Activated naive CD4-positive, alpha-beta T cell treated with Interleukin-2 at 50 U/mL for 16 hours (primary cell): ENCODE results near the gene KCTD5.
"Not testable (repeated sequence)": the region's sequence is repeated elsewhere in the genome, so short reads cannot be mapped to it uniquely, and the experiment has no call there.

Source experiments
- DNase-seq: peaks from one replicate; pipeline ENCODE4 v3.0.0-alpha.2; 2020

Gene KCTD5

DNA sequence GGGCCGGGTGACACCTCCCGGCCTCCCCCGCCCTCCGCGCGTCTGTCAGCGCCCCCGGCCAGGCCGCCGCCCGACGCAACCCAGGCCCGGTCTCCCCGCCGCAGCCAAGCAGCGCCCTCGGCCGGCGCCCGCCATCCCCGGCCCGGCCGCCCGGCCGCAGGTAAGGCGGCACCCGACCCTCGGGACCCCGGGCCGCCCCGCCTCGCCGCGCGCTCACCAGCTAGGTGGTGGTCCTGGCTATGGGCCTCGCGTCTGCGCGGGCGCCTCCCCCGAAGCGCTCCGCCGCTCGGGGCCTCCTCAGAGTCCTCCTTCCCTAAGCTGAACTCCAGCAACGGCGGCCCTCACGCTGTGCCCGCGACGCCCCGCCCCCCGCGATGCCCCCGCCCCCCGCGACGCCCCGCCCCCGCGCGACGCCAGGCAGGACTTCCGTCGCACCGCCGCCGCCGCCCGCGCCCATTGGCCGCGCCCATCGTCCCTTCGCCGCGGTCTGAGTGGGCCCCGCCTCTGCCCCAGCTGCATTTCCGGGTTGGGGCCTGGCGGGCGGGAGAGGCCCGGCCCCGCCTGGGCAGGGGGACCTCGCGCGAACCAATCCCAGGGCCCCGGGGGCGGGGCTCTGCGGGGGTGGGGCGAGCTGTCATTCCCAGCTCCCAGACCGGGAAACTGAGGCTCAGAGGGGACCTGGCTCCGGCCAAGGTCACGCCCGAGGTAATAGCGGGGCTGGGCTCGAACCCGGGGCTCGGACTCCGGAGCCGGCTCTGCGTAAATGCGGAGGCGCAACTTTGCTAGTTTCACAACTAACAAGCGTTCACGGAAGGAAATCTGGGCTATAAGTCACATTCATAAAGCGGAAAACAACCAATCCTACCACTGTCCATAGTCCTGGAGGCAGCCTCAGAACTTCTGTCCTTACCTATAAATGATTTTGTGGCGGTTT, 9.0 kb upstream of the KCTD5 start:
- DNase-seq: peak; percentile 96

DNA sequence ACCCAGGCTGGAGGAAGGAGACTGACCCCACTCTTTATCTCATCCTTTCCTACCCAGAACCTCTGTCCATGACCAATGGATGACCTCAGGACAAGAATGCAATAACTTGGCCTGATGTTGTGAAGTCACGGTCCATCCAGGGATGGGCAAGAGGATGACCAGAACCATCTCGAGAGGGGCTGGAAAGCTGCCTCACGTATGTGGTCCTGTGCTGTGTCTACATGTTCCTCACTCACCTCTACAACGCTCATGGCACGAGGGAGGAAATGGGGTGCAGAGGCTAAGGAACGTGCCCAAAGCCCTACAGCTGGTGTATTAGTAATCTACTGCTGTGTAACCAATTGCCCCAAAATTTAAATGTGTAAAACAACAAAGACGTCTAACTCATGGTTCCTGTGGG, 7.3 kb upstream of the KCTD5 start:
- no peak for DNase-seq

DNA sequence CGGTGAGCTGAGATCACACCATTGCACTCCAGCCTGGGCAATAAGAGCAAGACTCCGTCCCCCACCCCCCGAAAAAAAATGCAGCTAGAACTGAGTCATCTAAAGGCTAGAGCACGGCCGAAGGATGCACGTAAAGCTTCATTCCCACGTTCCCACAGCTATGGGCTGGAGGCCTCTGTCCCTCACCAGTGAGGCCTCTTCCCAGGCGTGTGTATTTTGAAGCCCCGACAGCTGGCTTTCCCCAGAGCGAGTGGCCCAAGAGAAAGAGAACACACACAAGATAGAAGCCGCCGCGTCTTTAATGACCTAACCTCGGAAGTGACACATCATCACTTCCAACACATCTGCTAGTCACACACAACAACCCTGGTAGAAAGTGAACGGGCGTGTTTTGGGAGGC, 6.6 kb upstream of the KCTD5 start:
- DNase-seq: no peak

DNA sequence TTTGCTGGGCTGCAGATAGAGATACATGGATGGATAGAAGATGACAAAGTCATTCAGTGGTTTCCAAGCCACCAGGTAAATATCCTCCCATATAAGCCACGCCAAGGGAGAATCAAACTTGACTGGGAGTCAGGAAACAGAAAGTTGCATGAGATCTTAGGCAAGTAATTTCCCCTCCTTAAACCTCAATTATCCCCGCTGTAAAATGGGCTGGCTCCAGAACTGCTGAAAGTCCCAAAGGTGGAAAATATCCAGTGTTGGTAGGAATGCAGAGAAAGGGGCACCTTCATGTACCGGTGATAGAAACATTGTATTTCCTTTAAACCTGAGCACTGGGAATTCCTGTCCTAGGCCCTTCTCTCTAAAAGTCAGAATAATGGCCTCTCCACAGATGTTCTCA, 5.4 kb upstream of the KCTD5 start:
- not testable (repeated sequence) for DNase-seq

DNA sequence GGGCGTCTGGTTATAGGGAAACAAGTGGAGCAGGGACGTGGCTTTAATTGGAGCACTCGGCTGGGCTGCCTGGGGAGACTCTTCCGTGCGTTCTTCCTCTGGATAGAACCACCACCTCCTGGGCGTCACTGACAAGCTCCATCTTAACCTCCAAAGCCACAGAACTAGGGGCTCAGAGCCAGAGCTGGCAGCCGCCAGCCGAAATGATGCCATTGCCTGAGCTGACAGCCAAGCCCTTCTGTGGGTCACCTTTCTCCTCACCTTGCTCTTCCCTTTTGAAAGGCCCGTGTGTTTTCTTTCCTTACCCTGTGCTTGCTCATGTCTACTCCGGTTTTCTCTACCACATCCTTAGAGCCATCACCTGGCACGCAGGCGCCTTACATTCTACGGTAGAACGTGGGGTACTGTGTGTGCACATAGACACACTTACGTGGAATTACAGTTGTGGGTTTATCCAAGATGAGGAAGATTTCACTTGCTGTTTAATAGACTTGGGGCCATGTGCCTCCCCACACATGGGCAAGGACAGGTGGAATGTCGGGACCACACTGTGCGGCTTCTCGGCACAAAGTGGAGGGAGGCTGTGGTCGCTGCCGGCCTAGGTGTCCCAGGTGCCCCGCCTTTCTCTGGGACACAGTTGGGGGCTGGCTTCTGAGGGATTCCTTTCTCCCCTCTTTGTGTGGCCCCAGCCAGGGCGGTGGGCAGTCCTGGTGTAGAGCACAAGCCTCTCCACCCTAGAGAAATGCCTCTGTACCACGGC, 3.9 kb upstream of the KCTD5 start:
- DNase-seq: not testable (repeated sequence)

DNA sequence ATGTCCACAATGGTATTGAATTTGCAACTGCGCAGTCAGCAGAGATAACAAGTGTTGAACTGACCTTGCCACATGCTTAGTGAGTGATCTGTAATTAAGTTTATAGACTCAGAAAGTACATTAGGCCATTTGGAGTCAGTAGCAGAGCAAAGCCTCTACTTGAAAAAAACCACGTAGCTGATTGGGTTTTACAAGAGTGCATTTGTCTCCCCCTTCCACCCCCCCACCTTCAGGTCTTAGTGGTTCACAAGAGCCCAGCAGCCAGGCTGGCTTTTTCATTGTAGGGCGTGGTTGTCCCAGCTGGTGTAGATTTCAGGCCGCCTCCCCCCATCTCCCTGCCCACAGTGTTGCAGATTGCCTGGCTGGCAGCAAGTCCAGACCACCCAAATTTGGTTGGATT, 2.4 kb upstream of the KCTD5 start:
- not testable (repeated sequence) for DNase-seq

DNA sequence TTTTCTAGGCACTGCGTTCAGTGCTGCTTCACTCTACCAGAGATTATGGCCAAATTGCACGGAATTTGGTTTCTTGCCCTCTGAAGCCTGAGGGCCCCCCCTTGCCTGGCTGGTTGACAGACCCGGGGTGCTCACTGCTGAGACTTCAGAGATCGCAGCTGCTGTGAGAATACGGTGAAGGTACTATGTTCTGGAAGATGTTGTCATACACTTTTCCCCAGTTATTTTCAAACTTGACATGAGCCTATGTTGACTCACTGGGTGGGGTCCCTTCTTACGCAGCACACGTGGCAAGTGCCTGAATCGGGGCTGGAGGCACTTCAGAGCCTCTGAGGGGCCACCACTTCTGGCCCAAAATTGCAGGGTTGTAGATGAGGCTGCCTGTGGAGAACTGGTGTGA, 2.0 kb upstream of the KCTD5 start:
- DNase-seq: not testable (repeated sequence)

DNA sequence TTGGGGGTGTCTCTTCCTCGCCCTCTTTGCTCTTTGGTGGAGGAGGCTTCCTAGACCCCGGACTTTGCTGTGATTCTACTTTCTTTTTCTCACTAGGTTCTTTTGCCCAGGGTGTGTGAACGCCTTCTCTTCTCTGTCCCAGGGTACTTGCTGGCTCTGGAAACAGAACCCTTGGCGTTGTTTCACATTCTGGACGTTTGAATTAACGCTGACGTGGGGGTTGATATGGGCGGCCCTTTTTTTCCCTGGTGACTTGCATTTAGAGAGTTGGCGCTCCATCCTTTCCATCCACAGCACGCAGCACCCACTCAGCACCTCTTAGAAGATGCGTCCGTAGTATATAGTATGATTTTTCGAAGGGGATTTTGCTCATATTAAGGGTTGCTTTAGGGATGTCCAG, 718 bp downstream of the KCTD5 start:
- DNase-seq: not testable (repeated sequence)

DNA sequence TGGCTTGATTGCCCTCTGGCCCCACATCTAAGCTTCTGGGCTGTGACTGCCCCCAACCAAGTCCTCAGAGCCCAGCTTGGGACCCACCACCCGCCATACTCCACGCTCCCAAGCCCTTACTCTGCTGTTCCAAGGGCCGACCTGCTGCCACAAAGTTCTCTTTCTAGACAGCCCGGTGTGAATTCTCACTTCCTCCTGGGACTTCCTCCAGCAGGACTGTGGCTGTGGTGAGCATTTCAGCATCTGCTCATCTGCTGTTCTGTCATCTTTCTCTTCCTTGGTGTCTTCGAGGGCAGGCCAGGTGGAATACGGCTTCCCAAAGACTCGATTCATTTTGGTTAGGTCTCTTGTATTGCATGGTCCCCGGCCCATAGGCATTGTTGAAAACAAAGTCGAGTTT, 3.8 kb downstream of the KCTD5 start:
- not testable (repeated sequence) for DNase-seq

DNA sequence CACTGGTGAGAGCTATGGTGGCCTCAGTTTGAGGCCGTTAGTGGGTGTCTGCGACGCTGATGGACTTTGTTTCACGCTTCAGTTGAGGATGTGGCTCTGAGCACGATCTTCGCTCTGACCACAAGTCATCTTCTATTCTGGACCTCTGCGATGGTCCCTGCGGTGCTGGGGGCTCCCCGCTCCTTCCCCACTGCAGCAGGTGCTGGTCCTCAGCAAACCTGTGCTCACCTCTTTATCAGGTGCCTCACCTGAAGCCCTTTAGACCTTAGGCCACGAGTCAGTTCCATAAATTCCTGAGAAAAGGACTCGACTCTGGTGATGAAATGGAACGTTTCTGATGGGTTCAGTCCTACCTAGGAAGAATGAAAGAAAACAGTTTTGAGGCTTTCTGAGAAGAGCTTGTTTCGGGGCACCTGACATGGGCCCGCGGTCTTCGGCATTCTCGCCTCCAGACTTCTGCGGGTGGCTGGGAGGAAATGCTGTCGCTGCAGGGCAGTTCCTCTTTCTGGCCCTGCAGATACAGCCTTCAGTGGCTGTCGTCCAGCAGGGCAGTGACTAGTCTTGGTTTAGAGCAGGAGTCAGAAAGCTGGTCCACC, 4.7 kb downstream of the KCTD5 start:
- DNase-seq: no peak

DNA sequence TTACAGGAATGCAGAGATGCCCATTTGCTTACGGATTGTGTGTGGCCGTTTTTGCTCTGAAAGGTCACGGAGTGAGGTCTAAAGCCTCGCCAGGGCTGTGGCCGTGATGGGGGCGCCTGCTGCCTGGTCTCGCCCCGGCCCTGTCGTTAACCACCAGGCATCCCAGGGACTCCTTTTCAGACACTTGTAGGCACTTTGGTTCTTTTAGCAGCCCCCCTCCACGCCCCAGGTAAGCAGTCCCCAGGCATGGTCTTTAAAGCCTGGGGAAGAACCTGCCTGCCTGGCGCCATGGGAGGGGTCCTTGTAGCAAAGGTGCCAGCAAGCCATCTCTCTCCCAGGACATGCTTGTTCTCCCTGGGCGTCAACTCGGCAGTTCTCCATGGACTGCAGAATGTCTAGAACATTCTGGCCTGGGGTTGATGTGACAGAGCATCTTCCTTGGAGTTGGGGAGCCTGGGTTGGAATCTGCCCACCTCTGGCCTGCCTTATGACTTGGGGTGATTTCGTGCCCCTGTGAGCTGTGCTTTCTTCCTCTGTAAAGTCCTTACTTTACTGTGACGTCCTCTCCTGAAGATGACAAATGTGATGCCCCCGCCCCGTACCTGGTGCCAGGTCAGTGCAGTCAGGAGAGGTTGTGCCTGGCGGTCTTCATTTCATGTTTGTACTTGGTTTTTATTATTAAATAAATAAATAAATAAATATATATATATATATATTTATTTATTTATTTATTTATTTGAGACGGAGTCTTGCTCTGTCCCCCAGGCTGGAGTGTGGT, 5.4 kb downstream of the KCTD5 start:
- DNase-seq: no peak

DNA sequence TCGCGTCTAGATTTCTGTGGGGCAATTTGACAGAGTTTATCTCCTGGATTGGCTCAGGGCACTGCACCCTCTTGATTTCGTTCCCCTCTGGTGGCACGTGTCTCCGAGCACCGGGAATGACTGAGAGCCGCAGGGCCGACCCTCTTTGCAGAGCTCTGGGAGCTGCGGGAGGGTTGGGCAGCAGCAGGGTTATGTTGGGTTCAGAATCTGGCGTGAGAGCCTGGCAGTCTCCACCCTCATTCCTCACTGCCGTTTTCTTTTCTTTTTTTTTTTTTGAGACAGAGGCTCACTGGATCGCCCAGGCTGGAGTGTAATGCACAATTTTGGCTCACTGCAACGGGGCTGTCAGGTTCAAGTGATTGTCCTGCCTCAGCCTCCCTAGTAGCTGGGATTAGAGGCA, 7.1 kb downstream of the KCTD5 start:
- not testable (repeated sequence) for DNase-seq

DNA sequence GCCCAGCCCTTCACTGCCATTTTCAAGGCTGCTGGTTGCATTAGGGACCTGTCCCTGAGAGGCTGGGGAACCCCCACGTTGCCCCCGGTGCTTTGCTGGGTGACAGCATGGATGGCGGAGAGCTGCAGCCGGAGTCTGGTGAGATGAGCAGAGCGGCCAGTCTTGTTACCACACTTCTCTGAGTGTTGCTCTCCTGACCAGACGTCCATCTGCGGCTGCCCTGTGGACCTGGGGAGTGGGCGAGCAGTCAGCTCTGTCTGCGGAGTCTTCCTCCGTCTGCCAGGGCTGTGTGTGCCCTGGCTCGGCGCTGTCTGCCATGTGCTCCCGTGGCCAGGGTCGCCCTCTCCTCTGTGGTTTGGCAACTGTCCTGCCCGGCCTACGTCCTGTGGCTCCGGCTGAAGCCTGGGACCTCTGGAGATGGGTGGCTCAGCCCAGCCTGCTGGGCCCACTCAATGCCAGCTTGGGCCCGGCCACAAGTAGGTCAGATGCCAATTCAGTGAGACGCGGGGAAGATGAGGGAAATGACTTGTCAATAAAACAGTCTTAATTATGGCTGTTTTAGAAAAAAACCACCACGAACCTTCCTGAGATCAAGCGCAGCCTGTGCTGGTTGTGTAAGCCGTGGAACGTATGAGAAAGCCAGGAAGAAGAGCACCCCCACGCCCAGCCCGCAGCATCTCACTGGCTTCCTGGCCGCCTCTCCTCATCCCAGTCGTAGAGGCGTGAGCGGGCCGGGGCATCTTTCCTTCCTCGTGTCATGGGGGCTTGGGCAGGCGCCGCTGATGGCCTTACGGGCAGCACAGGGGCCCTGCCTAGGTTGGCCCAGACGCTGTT, 7.9 kb downstream of the KCTD5 start:
- no peak for DNase-seq

DNA sequence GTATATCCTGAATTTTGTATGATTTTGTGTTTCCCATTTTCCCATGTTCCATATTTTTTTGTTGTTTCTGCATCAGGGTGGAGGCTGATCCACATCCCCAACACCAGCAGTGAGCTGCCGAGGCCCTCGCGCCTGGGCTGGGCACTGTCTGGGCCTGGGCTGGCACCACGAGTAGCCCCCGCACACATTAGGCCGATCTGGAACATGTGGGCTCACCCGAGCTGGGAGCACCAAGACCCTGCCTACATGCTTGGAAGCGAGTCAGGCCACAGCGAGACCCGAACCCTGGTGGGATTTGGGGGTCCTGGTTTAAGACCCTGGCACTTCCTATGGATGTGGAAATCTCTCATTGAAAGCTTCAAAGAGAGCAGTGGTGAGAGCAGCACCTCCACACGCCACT, 8.5 kb downstream of the KCTD5 start:
- no peak for DNase-seq

DNA sequence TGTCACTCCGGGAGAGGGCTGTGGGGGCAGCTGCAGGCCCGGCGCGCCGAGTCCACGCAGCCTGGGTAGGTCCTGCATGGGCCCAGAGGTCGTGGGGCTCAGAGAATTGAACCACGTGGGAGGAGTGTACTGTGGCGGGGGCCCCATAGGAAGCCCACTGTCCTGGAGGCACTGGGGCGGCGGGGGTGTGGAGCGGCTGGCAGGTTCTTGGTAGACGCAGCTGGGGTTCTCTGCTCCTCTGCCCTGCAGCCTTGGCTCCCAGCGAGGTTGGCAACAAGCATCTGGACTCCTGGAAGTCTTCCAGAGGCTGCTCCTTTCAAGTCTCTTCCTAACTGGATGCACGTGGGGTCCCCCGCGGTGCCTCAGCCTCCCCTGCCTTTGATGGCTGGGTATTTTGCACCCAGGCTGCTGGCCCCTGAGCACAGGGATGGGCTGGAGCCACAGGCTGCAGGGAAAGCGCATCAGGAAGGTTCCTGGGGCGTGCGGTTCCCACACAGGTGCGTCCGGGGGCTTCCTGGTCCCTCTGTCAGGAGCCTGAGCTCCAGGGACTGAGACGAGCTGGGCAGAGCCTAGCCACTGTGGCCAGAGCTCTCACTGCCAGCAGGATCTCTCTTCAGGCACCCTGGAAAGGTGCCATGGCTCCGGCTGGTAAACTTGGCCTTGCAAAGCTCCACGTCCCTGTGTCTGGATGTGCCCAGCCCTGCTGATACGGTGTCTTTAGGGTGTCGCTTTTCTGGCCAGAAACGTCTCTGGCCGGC, 9.3 kb downstream of the KCTD5 start:
- no peak for DNase-seq

DNA sequence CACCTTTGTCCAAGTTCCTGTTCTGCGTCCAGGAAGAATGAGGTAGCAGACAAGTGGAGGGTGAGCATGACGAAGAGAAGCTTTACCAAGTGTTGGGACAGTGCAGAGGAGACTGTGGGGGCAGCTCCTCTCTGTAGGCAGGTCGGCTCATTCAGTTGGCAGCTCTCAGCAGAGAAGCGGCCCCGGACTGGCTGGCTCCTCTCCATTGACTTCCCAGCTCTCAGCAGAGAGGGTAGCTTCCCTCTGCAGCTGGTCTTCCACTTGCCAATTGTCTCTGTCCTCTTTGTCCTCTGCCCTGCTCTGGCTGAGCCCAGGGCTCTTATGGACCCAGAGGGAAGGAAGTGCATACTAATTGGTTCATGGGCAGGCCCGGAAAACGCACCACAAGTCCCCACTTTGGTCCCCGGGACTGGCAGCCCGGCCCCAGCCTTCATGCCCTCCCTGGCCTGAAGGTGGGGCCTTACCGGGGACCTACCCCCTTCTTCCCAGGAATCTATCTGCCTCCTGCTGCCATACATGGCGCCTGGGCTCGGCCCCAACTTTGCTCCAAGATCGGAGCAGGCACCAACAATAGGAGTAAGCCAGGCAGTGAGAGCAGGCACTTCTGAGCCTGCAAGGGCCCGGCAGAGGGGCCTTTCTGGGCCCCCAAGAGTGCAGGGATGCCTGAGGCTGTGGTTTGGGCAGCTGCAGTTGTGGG, 10.1 kb downstream of the KCTD5 start:
- no peak for DNase-seq

DNA sequence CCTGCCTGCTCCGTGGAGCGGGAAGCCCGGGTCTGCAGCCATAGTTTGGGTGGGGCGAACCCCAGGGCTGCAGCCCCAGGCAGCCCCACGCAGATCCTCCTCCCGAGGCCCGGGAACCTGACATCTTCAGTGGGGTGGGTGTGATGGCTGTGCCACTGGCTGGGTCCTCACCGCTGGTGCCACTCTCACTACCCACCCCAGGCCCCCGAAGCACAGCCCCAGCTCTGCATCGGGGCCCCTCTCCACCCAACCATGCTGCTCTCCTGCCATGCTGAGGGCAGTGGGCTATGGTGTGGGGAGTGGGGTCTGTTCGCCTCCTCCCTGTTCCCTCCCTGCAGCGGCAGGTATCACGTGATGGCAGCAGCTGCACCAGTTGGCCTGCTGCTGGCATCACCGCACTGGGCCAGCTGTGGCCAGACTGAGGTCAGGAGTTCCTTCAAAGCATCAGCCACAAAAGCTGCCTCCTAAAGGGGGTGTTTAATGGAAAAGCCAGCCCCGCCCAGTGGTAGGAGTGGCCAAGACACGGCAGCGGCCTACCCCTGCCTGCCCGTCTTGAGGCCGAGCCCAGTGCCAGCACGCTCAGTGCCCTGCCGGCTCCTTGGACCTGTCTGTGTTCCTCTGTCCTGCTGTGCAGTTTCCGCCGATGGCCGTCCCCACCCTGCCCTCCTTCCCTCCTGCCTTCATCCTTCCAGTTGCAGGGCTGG, 10.8 kb downstream of the KCTD5 start:
- no peak for DNase-seq

DNA sequence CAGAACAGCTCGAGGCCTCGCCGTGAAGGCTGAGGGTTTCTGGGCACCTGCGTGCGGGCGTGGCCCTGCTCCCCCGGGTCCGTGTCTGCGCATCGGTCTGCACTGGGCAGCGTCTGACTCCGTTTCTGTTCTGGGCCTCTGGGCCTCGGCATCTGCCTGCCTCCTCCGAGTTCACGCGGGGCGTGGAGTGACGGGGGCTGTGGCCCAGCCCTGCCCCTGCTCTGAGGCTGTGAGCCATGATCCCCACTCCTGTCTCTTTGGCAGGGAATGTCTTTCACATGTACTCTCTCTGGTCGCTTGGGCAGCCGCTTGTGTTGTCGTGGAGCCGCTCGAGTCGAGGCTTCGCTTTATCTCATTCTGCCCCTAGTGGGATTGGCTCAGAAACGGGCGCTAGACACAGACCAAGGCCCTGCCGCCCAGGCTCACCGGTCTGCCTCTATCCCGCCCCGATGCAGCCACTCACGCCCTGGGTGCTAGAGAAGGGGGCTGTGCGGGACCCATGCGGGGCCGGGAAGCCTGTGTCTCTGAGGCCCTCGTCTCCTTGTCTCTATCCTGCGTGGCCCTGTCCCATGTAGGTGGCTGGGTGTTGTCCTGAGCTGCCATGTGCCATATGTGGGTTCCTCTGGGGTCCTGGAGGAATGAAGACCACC, 14.4 kb downstream of the KCTD5 start:
- not testable (repeated sequence) for DNase-seq

DNA sequence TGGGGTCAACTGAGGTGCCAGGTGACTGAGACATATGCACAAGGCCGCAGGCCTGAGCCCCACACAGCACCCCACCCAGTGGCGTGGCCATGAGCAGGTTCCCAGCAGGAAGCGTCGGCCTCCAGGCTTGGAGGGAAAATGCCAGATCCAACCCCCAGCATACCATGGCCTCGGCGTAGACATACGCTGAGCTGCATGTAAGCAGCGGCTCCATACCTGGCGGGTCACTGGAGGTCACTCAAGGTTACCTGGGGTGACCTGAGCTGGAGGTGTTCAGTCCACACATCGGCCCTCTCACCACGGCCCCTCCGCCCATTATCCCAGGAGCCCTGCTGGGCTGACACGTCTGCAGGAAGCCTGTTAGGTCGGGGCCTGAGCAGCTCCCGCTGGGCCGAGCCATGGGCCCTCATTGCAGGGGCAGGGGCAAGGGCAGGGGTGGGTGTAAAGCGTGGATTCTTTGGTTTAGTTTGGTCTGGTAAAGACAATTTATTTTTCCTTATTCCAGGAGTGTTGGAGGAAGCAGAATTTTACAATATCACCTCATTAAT, 15.2 kb downstream of the KCTD5 start:
- DNase-seq: no peak
